ENCODE measurements around the gene TMEM175.

TMEM175 gene

DNA sequence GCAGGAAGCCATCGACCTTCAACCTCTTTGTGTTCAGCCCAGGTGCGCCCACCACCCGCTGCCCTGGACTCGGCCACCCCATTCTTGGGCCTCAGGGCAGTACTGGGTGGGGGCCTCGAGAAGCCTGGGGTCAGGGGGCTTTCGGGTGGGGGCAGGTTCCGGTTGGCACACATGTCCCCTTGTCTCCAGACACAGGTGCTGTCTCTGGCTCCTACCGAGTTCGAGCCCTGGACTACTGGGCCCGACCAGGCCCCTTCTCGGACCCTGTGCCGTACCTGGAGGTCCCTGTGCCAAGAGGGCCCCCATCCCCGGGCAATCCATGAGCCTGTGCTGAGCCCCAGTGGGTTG is 71.8 kb downstream of the TMEM175 start:
- no peak for DNase-seq (ENCODE audit: low read depth)
- TF ChIP-seq, protein P1, sequence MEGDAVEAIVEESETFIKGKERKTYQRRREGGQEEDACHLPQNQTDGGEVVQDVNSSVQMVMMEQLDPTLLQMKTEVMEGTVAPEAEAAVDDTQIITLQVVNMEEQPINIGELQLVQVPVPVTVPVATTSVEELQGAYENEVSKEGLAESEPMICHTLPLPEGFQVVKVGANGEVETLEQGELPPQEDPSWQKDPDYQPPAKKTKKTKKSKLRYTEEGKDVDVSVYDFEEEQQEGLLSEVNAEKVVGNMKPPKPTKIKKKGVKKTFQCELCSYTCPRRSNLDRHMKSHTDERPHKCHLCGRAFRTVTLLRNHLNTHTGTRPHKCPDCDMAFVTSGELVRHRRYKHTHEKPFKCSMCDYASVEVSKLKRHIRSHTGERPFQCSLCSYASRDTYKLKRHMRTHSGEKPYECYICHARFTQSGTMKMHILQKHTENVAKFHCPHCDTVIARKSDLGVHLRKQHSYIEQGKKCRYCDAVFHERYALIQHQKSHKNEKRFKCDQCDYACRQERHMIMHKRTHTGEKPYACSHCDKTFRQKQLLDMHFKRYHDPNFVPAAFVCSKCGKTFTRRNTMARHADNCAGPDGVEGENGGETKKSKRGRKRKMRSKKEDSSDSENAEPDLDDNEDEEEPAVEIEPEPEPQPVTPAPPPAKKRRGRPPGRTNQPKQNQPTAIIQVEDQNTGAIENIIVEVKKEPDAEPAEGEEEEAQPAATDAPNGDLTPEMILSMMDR (conservative IDR thresholded peaks at IDR 0.05; ENCODE audit: low read depth, low read length) = no peak
- no peak overlapping the region for H3K4me3 ChIP-seq (ENCODE audit: low read length)

DNA sequence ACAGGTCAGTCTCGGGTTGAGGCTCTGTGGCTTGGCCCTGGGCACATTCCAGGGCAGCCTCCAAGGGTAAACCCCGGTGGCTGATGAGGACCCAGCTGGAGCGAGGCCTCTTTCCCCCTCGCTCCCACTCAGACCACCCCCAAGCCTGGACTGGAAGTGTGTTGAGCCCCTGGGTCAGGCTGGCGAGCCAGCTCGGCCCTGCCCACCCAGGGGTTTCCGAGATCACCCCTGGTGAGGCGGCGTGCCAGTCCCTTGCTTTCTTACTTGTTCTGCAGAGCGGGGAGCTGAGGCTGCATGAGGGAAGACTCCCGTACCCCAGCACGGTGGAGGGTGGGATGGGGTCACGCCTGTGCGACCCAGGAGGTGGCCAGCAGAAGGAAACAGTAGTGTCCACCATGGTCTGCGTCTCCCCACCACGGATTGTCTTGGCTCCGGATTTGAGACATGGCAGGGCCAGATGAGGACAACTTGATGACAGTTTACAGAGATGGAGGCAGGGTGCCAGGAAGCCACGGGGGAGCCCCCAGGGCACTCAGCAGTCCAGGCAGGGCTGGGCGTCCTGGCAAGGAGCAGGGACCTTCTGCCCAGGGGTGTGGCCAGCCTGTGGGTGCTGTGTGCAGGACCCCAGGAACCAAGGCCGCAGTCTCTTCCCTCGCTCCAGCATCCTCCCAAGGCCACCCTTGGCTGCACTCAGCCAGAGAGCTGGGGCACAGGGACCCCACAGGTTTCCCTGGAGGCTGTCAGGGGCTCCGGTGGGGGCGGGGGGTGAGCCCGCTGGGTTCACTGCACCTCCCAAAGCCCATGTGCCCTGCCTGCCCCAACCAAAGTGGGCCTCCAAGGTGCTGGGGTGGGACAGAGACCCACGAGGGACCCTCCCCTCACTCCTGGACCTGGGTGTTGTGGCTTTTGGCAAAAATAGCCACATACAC is 72.6 kb downstream of the TMEM175 start:
- TF ChIP-seq, protein P1 (conservative IDR thresholded peaks at IDR 0.05; ENCODE audit: low read depth, low read length) = no peak
- H3K4me3 ChIP-seq (ENCODE audit: low read length) = no peak overlapping the region
- DNase-seq (ENCODE audit: low read depth) = no peak

DNA sequence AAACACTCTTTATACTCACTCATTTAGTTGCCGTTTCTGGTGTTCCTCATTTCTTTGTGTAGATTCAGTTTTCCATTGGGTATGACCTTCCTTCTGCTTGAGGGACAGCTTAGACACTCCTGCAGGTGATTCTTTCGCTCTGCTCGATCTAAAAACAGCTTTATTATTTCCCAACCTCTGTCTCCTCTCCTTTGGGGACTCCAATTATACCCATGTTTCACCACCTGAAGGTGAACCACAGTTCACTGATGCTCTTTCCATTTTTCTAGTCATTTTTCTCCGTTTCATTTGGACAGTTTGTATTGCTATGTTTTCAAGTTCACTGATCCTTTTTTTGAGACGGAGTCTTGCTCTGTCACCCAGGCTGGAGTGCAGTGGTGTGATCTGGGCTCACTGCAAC is 74.6 kb downstream of the TMEM175 start:
- TF ChIP-seq, protein P1 (conservative IDR thresholded peaks at IDR 0.05; ENCODE audit: low read depth, low read length) = no peak
- DNase-seq (ENCODE audit: low read depth) = no peak

More for the DNA sequence above, 74.6 kb downstream of the TMEM175 start:
- no peak overlapping the region for H3K4me3 ChIP-seq (ENCODE audit: low read length)
